ENCODE data around the gene PSRC1.

The PSRC1 gene

DNA sequence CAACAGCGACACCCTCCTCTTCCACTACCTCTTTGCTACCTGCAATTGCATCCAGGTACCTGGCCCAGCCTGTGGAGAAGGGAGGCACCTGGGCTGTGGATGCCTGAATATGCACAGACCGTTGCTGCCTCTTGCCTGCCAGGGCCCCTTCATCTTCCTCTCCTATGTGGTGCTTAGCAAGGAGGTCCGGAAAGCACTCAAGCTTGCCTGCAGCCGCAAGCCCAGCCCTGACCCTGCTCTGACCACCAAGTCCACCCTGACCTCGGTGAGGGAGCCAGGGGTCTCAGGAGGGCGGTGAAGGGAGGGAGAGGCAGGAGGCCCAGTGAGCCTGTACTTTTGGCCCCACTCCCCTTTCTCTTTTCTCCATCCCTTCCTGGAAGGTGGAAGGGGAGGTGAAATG is 11.5 kb downstream of the PSRC1 start:
- no peak for DNase-seq

DNA sequence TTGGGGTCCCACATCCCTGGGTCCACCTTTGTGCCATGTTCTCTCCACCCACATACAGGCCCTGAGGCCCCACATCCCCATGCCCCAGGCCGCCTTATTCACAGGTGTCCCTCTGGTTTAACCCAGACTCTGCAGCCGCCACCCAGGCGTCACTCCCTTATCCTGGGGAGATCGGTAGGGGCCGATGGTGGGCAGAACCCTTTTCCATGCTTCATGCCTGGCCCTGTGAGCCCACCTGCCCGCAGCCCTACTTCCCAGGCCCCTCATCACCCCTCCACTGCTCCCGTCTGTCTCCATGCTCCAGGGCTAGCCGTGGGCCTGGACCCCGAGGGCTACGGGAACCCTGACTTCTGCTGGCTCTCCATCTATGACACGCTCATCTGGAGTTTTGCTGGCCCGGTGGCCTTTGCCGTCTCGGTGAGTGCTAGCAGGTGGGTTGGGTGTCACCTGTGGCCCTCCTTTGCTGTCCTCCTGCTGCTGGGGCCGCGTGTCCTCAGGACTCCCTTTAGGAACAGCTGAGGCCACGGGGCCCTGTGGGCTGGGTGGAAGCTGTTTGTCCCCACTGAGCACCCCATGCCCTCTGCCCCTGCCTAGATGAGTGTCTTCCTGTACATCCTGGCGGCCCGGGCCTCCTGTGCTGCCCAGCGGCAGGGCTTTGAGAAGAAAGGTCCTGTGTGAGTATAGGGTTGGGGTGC is 12.2 kb downstream of the PSRC1 start:
- no peak for DNase-seq

DNA sequence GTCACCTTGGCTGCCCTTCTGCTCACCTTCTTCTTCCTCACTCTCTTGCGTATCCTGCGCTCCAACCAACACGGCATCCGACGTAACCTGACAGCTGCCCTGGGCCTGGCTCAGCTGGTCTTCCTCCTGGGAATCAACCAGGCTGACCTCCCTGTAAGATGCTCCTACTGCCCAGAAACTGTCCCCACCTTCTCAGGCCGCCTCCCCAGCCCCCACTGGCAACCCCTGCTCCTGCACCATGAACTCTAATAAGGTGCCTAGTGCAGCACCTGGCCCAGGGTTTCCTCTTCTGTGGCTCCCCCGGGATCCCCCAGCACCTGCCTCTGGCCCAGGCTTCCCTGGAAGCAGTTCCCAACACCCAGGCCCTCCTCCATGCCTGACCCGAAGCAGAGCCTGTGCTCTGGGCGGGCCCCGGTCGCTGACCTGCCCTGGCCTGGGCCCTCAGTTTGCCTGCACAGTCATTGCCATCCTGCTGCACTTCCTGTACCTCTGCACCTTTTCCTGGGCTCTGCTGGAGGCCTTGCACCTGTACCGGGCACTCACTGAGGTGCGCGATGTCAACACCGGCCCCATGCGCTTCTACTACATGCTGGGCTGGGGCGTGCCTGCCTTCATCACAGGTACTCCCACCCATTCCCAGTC is 12.8 kb downstream of the PSRC1 start:
- no peak for DNase-seq

DNA sequence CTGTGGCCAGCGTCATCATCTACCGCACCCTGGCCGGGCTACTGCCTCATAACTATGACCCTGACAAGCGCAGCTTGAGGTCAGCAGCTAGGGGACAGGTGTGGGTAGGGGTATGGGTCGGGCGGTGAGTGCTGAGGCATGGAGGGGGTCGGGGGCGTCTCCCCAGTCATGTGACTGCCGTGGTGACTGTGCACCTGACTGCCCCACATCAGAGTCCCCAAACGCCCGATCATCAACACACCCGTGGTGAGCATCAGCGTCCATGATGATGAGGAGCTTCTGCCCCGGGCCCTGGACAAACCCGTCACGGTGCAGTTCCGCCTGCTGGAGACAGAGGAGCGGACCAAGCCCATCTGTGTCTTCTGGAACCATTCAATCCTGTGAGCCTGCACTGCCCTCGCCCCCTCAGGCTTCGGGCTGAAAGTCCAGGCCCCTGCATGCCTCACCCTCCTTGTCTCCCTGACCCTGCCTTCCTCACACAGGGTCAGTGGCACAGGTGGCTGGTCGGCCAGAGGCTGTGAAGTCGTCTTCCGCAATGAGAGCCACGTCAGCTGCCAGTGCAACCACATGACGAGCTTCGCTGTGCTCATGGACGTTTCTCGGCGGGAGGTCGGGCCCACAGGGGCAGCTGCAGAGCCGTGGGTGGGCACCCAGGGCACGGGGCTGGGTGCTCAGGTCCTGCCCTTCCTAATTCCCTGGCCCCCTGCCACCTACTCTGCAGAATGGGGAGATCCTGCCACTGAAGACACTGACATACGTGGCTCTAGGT is 13.5 kb downstream of the PSRC1 start:
- DNase-seq = no peak

DNA sequence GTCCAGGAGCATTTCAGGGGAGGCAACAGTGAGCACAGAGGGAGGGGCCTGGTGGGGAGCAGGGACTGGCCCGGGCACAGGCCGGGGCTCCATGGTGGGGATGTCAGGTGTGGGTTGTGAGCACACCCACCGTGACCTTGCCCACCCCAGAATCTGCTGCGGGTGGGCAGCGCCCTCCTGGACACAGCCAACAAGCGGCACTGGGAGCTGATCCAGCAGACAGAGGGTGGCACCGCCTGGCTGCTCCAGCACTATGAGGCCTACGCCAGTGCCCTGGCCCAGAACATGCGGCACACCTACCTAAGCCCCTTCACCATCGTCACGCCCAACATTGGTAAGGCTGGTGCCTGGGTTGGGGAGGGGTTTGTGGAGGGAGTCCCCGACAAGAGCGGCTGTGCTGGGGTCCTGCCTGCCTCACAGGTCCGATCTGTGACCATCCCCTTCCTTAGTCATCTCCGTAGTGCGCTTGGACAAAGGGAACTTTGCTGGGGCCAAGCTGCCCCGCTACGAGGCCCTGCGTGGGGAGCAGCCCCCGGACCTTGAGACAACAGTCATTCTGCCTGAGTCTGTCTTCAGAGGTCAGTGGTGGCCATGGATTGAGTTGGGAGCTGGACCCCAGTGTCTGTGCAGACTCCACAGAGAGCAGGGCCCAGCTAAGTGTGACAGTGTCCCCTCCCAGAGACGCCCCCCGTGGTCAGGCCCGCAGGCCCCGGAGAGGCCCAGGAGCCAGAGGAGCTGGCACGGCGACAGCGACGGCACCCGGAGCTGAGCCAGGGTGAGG is 14.3 kb downstream of the PSRC1 start:
- peak; percentile 19 for DNase-seq

DNA sequence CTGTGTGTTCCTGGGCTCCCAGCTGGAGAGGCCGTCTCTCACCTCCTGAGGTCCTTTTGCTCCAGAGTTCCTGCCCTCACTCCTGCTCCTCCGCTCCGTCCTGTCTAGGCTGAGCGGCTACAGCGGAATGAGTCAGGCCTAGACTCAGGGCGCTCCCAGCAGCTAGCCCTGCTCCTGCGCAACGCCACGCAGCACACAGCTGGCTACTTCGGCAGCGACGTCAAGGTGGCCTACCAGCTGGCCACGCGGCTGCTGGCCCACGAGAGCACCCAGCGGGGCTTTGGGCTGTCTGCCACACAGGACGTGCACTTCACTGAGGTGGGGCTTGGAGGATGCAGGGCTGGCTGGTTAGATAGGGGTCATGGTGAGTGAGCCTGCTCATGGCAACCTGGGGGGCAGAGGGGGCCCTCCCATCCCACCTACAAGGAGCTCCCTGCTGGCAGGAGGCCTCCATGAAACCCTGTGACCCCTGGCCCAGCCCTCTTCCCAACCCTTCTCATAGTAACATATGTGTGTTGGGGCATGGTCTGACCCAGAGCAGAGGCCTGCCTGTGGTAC is 15.1 kb downstream of the PSRC1 start:
- DNase-seq = no peak

DNA sequence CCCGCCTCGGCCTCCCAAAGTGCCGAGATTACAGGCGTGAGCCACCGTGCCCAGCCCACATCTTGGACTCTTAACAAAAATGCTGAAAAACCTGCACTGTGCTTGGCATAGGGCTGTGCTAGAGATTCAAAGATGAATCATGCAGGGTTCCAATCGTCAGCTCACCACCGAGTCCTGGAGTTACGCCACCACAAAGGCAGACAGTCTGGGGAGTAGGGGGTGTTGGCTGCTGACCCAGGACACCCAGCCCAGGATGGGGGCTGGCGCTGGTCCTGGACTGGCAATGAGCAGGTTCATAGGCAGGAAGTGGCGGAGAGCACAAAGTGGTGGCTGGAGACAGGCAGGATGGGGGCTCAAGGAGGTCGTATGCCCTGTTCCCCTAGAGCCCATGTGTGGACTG is 16.0 kb downstream of the PSRC1 start:
- DNase-seq = no peak

DNA sequence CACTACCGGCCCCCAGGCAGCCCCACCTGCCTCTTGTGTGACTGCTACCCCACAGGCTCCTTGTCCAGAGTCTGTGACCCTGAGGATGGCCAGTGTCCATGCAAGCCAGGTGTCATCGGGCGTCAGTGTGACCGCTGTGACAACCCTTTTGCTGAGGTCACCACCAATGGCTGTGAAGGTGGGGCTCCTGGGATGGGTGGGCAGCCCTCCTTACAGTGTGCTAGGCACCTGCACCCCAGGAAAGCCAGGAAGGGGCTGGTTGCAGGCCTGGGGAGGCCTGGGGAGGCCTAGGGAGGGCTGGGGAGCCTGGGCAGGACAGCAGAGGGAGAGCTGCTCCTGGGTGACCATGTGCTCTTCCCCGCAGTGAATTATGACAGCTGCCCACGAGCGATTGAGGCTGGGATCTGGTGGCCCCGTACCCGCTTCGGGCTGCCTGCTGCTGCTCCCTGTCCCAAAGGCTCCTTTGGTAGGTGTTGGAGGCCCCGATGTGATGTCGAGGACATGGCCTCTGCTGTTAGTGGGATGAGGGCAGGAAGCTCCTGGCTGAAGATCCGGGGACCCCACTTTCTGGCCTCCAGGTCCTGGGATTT is 17.1 kb downstream of the PSRC1 start:
- no peak for DNase-seq

DNA sequence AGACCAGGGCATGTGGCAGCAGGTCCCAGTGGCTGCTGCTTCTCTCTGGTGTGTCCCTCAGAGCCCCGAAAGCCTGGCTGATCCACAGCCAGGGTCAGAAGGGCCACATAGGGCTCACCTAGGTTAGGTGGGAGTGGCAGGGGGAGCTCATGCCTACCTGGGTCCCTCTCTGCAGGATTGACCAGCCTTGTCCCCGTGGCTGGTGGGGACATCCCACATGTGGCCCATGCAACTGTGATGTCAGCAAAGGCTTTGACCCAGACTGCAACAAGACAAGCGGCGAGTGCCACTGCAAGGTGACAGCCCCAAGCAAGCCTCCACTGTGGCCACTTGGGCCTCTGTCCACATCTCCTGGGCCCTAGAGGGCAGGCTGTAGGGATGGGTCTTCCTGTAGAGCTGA is 17.9 kb downstream of the PSRC1 start:
- DNase-seq = no peak

DNA sequence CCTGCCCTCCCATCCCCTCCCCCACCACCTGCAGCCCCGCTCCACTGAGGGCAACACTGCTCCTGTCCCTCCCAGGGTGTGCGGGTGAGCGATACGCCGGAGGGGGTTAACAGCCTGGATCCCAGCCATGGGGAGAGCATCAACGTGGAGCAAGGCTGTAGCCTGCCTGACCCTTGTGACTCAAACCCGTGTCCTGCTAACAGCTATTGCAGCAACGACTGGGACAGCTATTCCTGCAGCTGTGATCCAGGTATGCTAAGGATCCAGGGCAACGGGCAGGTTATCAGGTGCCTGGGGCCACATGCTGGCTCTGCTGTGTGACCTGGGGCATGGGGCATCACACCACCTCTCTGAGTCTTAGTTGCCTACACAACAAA is 18.6 kb downstream of the PSRC1 start:
- DNase-seq = no peak

DNA sequence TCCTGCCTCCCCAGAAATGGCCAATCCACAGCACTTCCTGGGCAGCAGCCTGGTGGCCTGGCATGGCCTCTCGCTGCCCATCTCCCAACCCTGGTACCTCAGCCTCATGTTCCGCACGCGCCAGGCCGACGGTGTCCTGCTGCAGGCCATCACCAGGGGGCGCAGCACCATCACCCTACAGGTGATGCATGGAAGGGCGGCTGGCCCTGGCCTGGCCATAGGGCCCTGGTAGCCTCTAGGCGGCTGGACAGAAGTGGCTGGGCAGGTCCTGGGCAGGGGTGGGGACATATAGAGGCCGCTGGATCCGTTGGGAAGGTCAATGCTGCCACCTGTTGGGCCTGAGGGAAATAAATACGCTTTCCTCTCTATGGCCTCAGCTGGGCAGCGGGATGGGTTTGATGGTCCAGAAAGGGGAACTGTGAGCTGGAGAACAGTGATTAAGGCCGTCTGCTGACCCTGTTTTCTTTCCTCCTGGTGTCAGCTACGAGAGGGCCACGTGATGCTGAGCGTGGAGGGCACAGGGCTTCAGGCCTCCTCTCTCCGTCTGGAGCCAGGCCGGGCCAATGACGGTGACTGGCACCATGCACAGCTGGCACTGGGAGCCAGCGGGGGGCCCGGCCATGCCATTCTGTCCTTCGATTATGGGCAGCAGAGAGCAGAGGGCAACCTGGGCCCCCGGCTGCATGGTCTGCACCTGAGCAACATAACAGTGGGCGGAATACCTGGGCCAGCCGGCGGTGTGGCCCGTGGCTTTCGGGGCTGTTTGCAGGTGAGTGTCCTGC is 19.2 kb downstream of the PSRC1 start:
- DNase-seq = peak; percentile 86

DNA sequence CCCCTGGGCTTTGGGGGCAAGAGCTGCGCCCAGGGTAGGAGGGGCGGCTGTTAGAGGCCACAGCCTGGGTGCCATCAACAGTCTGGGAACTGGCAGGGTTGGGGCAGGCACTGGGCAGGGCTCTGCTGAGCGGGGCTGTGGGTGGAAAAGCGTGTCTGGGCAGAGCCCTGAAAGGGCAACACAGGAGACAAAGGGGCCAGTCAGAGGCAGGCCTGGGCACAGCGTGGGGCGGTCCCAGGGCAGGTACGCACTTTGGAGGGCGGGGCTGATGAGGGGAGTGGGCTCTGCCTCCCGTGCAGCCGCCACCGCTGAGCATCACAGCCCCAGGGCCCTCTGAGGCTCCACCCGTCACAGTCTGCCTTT is 19.7 kb downstream of the PSRC1 start:
- no peak for DNase-seq

DNA sequence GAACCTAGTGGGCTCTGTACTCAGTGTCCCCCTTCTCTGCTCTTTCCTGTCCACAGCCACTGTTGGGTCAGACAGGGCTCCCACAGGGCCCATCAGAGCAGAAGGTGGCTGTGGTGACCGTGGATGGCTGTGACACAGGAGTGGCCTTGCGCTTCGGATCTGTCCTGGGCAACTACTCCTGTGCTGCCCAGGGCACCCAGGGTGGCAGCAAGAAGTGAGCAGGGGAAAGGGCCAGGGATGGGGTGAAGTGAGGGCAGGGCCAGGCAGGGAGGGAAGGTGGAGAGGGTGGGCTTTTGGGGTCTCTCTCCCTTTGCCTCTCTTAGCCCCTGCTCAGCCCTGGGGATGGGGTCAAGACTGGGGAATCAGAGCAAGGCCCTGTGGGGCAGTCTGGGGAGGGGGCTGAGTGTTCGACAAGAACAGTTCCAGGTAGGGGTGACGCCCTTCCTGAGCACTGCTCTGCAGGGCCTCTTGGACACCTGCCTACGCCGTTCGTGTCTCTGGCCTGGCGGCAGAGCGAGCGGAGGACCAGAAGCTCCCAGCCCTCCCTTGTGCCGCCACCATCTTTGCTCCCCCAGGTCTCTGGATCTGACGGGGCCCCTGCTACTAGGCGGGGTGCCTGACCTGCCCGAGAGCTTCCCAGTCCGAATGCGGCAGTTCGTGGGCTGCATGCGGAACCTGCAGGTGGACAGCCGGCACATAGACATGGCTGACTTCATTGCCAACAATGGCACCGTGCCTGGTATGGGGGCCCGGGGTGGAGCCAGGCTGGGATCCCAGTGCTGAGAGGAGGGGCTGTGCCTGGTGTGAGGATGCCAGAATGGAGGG is 20.5 kb downstream of the PSRC1 start:
- DNase-seq = no peak

DNA sequence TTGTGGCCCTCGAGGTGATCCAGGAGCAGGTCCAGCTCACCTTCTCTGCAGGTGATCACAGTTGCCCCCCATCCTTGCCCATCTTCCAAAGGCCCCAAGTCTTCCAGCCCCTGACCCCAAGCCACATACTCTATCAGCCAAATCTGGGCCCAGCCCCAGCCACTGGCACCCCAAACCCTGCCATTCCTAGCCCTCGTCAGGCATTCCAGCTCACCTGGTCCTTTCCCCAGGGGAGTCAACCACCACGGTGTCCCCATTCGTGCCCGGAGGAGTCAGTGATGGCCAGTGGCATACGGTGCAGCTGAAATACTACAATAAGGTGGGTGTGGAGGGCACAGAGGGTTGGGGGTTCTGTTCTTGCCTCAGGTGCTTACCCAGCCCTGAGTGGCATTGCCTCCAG is 21.4 kb downstream of the PSRC1 start:
- no peak for DNase-seq

DNA sequence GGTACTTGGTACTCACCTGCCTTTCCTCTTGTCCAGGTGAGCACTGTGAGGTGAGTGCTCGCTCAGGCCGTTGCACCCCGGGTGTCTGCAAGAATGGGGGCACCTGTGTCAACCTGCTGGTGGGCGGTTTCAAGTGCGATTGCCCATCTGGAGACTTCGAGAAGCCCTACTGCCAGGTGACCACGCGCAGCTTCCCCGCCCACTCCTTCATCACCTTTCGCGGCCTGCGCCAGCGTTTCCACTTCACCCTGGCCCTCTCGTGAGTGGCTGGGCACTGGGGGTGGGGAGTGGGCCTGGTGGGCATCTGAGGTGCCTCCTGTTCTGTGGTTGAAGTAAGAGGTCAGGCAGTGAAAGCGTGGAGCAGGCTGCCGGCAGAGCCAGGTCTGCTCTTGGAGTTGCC is 21.9 kb downstream of the PSRC1 start:
- DNase-seq = no peak

DNA sequence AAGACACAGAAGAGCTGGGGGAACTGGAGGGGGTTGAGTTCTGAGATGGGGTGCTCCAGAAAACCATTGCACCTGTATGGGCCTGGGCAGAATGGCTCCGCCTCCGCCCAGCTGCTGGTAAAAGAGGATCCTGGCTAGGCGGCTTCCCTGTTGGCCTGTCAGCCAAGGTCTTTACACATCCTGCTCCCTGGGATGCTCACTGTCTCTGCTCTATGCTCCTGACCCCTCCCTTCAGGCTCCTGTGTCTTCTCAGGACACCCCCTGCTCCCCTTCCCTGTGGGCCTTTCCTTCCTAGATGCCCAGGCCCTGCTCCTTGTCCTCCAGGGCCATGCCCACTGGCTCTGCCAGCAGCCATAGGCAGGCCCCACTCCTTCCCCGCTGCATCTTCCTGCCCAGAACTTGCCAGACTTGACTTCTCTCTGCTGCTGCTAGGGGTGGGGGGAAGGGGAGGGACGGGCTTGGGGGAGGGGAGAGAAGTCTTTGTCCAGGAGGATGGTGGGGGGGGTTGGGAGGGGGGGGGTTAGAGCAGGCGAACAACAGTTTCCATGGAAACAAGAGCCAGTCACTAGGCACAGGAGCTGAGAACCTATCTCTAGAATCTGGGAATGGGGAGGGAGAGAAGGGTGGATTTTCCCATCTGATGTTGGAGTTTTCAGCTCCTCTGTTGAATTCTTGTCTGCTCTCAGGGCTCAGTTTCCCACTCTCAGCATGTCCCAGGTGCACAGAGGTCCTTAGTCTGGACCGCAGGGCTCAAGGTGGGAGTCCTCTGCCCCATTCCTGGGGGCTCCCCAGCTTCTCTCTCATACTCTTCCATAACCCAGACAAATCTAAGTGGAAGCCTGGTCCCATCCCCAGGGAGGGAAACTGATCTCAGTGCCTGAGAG is 23.0 kb downstream of the PSRC1 start:
- no peak for DNase-seq

DNA sequence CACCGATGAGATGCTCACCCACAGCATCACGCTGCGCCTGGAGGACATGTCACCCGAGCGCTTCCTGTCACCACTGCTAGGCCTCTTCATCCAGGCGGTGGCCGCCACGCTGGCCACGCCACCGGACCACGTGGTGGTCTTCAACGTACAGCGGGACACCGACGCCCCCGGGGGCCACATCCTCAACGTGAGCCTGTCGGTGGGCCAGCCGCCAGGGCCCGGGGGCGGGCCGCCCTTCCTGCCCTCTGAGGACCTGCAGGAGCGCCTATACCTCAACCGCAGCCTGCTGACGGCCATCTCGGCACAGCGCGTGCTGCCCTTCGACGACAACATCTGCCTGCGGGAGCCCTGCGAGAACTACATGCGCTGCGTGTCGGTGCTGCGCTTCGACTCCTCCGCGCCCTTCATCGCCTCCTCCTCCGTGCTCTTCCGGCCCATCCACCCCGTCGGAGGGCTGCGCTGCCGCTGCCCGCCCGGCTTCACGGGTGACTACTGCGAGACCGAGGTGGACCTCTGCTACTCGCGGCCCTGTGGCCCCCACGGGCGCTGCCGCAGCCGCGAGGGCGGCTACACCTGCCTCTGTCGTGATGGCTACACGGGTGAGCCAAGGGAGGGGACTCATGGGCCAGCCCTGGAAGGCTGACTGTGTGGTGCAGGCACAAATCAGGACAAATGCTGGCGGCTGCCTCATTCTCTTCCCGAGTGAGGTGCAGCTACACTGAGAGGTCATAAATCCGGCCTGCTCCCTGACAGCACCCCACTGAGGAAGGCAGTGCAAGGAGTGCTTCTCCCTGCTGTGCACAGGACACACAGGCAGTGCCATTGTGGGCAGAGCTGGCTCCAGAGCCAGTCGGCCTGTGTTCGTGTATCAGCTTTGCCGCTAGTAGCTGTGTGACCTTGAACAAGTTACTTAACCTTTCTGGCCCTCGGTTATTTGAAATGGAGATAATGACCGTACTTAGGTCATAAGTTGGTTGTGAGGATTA is 24.2 kb downstream of the PSRC1 start:
- no peak for DNase-seq

DNA sequence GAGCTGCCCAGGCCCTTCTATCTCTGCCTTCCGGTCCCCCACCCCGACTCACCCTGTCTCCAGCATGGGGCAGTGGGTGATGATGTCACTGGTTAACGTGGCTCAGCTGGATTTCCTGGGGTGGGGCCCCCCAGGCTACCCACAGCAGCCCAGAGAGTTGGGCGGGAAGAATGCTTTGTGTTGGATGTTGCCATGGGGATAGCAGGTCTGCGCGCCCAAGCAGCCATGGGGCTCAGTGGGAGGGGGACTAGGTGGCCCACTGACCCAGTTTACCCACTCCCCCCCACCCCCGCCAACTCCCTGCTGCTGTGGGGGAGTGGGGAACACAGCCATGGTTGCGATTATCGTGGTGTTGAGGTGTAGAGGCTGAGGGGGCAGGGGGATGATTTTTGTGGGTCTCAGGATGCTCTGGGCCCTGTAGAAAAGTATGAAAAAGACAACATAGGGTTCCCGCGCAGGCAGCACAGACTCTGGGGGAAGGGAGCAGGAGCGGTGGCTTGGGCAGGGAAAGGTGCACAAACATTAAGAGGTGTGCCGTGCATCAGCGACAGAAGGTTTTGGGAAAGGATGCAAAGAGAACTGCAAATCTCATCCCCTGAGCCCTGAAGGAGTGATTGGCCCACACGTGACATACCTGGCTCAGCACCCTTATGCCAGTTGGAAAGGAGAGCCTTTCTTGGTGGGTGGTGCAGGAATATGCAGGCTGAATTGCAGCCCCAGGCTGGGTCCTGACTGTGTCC is 25.1 kb downstream of the PSRC1 start:
- no peak for DNase-seq

Data from midbrain (tissue), 1 donor.